Activated CD4-positive, alpha-beta T cell treated with anti-CD3 and anti-CD28 coated beads for 36 hours (primary cell): ENCODE measurements around the gene FYN. TPM values are rescaled to one million over a fixed set of nuclear protein-coding genes. Genes with fewer than 3 reads are reported as not detected.

Experiments used
- ATAC-seq: fragments of 200-7000 bp; cut with Tn5 transposase; one replicate; pipeline ENCODE4 v1.10.0; 2021; ENCODE audit warnings: mild to moderate bottlenecking, moderate library complexity
- CTCF ChIA-PET: fragments of 350-600 bp; sonication (Branson Sonifier 250); formaldehyde crosslinking; loops from one replicate; lab custom pipeline; 2021; ENCODE audit warnings: antibody characterized with exemption; lab: Charles Lee
- POLR2A ChIA-PET: fragments of 350-600 bp; sonication (Branson Sonifier 250); formaldehyde crosslinking; loops from one replicate; lab custom pipeline; 2021; ENCODE audit warnings: antibody characterized with exemption, inconsistent platforms; lab: Charles Lee
- DNase-seq: peaks from one replicate; pipeline ENCODE4 v3.0.0-alpha.2; 2020
- H3K27ac Mint-ChIP-seq: one replicate; pipeline ENCODE4 v1.8.0; 2021; ENCODE audit warnings: mixed read lengths
- H3K27me3 Mint-ChIP-seq: one replicate; pipeline ENCODE4 v1.8.0; 2021; ENCODE audit warnings: mixed read lengths
- H3K36me3 Mint-ChIP-seq: one replicate; pipeline ENCODE4 v1.8.0; 2021; ENCODE audit warnings: low read depth, mixed read lengths
- H3K4me1 Mint-ChIP-seq: one replicate; pipeline ENCODE4 v1.8.0; 2021; ENCODE audit warnings: mixed read lengths
- H3K4me3 Mint-ChIP-seq: one replicate; pipeline ENCODE4 v1.8.0; 2021; ENCODE audit warnings: mild to moderate bottlenecking, moderate library complexity, mixed read lengths
- H3K9me3 Mint-ChIP-seq: one replicate; pipeline ENCODE4 v1.8.0; 2021; ENCODE audit warnings: low read depth, mixed read lengths
- intact Hi-C, 2 experiments: fragments of 100-400 bp; cut with DNase I in 1 of 2; cut with micrococcal nuclease in 1 of 2; formaldehyde crosslinking; loops; one replicate each; pipeline versions ENCODE4 v1.14.2 to v1.15.1; 2022 to 2024; cut with DNase I, micrococcal nuclease
- total RNA-seq, 2 experiments: library from RNA; stranded (reverse); gene quantifications; one replicate each; pipeline ENCODE4 v1.2.3, GENCODE V29; 2021

FYN gene
- total RNA-seq, 2 experiments from 2014 or later = 345 to 504 TPM

DNA sequence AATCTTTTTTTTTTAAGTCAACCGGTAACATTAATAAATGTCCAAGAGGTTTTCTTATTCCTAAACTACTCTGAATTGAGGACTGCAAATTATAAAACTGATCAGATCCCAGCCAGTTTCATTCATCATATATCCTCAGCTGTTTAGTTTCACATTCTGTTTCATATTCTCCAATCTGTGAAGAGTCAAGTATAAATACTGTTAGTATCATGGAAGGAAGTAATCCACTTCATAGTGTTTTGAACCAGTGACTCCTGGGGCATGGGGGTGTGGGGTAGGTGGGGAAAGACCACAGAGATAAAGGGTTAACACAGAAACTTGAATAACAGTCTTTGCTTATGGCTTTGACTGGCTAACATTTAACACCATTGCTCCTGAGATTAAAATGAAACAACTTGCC, 69.9 kb downstream of the FYN start:
- ChIA-PET POLR2A (interaction anchor here (0.5 to 3.7 kb wide), 8 partner anchors 20 to 240 kb away, joined by 3 to 34 read pairs (median 4); partner anchors contain the start of gene FYN), CTCF (interaction anchor here (0.9 to 4.2 kb wide), 11 partner anchors 22 to 212 kb away, joined by 3 to 44 read pairs (median 4); no protein-coding TSS in a partner anchor)
- Mint-ChIP-seq H3K4me1 (peaks cover 100% of the 10 kb centered on the region), H3K36me3 (peaks cover 76% of the 10 kb centered on the region), H3K9me3 (no peaks in the 10 kb centered on the region), H3K4me3 (peak overlapping the region; percentile 52), H3K27ac (peak overlapping the region; percentile 98), H3K27me3 (no peaks in the 10 kb centered on the region)
- peak; percentile 73 for DNase-seq
- ATAC-seq = peak; percentile 33
- intact Hi-C loops = loop anchor here in 1 of 2 experiments (2.0 kb wide), 1 partner anchor 89 kb away; no protein-coding TSS in a partner anchor

DNA sequence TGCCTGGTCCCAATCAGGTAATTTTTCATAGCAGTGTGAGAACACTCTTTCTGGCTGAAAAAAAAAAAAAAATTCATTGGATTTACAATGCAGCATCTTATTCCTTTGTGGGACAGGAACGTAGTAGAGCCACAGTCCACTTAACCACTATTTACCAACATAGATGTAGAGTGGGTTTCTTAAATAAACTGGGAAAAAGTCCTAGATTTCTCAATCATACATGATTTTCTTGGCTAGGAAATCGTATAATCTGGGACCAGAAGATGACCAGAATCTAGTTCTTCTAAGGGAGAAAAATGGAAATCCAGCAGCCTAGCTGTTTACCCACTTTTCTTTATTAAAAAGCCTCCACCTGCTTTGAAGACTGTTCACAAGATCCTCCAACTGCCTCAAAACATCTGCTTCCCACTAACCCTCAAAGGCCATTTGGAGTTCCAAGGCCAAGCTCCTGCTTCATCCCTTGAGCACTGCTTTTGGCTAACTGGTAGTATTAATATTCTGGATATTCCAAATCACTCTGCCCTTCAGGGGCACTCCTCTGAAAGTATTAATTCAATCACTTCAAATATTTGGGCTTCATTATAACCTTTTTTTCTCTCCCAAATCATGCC, 70.4 kb downstream of the FYN start:
- H3K36me3 Mint-ChIP-seq = peaks cover 73% of the 10 kb centered on the region

DNA sequence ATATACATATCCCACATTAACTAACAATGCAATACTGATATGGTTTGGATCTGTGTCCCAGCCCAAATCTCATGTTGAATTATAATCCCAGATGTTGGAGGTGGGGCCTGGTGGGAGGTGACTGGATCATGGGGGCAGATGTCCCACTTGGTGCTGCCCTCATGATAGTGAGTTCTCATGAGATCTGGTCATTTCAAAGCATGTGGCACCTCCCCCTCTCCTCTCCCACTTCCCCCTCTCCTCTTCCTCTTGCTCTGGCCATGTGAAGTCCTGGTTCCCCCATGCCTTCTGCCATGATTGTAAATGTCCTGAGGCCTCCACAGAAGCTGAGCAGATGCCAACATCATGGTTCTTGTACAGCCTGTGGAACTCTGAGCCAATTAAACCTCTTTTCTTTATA, 71.2 kb downstream of the FYN start:
- Mint-ChIP-seq H3K27me3 (no peaks in the 10 kb centered on the region), H3K4me1 (peaks cover 92% of the 10 kb centered on the region), H3K27ac (peak overlapping the region; percentile 98), H3K36me3 (peaks cover 68% of the 10 kb centered on the region), H3K9me3 (no peaks in the 10 kb centered on the region), H3K4me3 (no peak overlapping the region)
- POLR2A ChIA-PET = no interaction called here
- CTCF ChIA-PET = interaction anchor here (0.6 to 1.3 kb wide), 3 partner anchors 48 to 240 kb away, joined by 3 read pairs; partner anchors contain the start of gene FYN
- DNase-seq = no peak
- intact Hi-C loops = loop anchor here in 1 of 2 experiments (2.0 kb wide), 1 partner anchor 87 kb away; no protein-coding TSS in a partner anchor
- no peak for ATAC-seq

More for the DNA sequence above, 70.4 kb downstream of the FYN start:
- Mint-ChIP-seq H3K4me3 (peak overlapping the region; percentile 52), H3K9me3 (no peaks in the 10 kb centered on the region), H3K4me1 (peaks cover 97% of the 10 kb centered on the region), H3K27me3 (no peaks in the 10 kb centered on the region), H3K27ac (peak overlapping the region; percentile 98)
- DNase-seq (no peak), ATAC-seq (no peak)
- intact Hi-C loops = loop anchor here in 1 of 2 experiments (2.0 kb wide), 1 partner anchor 88 kb away; no protein-coding TSS in a partner anchor
- POLR2A ChIA-PET = interaction anchor here (1.0 to 2.1 kb wide), 4 partner anchors 35 to 70 kb away, joined by 3 to 5 read pairs (median 4); partner anchors contain the start of gene FYN
- CTCF ChIA-PET = interaction anchor here (0.6 to 4.2 kb wide), 9 partner anchors 23 to 239 kb away, joined by 3 to 44 read pairs (median 3); no protein-coding TSS in a partner anchor

DNA sequence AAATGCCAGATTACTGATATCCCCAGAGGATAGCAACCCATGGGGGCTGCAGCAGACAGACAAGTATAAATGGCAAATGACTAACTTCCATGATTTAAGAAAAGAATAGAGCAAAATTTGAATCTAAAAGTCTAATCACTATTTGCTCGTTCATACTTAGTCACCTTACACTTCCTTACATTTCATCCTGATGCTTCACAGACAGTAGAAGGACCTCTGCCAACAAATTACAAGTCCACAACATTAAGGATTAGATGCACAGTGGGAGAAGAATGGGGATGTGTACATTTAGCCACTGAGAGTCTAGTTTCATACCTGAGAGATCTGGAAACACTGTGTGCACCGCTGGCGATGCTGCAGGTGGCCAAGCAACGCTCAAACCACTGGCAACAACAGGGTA, 72.4 kb downstream of the FYN start:
- H3K27me3 Mint-ChIP-seq = no peaks in the 10 kb centered on the region
- intact Hi-C loops = no loop called here
- peak overlapping the region; percentile 55 for H3K27ac Mint-ChIP-seq
- H3K4me3 Mint-ChIP-seq = no peak overlapping the region
- ATAC-seq (no peak), DNase-seq (no peak)
- H3K9me3 Mint-ChIP-seq = no peaks in the 10 kb centered on the region
- H3K4me1 Mint-ChIP-seq = peaks cover 92% of the 10 kb centered on the region
- peaks cover 68% of the 10 kb centered on the region for H3K36me3 Mint-ChIP-seq
- ChIA-PET CTCF (interaction anchor here (1.0 to 1.8 kb wide), 3 partner anchors 10 to 36 kb away, joined by 3 to 4 read pairs (median 3); no protein-coding TSS in a partner anchor), POLR2A (no interaction called here)

DNA sequence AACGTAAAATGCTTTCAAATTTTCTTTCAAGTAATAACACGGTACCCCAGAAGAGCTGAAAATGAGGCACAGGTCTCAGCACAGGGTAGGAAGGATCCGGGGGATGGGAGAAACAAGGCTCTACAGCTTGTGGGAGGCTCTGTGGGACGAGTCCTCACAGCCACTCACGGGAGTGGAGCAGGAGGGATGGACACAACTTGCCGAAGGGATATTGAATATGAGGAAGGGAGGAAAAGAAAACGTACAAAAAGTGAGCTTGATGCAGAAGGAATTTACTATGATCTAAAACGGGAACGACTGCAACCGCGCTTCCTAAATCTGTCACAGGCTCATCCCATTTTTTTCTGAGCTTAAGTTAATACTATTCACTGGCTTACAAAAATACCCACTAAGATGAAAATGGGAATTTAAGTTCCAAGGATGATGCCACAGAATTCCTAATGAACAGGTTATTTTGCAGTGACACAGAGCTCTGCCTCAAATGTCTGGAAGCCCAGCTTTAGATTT, 72.9 kb downstream of the FYN start:
- H3K4me1 Mint-ChIP-seq = peaks cover 92% of the 10 kb centered on the region
- no peaks in the 10 kb centered on the region for H3K9me3 Mint-ChIP-seq
- POLR2A ChIA-PET = interaction anchor here (0.7 kb wide), 1 partner anchor 29 kb away, joined by 3 read pairs; no protein-coding TSS in a partner anchor

DNA sequence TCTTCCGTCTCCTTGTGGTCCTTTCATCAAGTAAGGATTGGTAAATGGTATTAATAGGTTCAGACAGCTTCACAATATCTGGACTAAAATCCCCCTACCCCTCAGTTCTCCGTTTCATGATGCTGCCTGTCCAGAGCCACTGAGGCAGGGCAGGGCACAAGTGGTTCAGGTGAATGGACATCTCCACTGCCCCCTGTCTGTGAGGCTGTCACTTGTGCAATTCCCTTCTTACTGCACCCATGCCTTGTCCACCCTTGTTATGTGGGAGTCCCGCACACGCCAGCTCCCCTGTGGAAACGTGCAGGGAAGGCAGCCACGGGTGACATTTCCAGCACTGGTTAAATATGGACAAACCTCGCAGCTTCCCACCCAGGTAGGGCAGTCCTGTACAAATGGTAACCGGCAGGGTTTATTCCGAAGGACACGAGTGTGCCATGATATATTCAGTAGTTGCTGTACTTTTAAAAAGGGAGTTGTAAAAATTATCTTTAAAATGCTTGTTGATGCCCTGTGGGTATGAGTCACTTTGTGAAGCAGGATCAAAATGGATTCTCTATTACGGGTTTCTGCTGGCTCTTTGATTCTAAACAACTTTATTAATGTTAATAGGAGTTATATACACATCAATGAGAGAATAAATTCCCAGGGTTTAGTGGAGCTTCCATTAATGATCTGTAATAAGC, 73.5 kb downstream of the FYN start:
- no peaks in the 10 kb centered on the region for H3K27me3 Mint-ChIP-seq
- H3K27ac Mint-ChIP-seq = peak overlapping the region; percentile 69
- ChIA-PET CTCF (interaction anchor here (0.5 to 1.8 kb wide), 5 partner anchors 11 to 122 kb away, joined by 3 to 4 read pairs (median 3); no protein-coding TSS in a partner anchor), POLR2A (interaction anchor here (0.7 kb wide), 1 partner anchor 29 kb away, joined by 3 read pairs; no protein-coding TSS in a partner anchor)
- ATAC-seq = no peak
- peaks cover 70% of the 10 kb centered on the region for H3K36me3 Mint-ChIP-seq
- no peak for DNase-seq
- no peak overlapping the region for H3K4me3 Mint-ChIP-seq
- peaks cover 92% of the 10 kb centered on the region for H3K4me1 Mint-ChIP-seq
- no peaks in the 10 kb centered on the region for H3K9me3 Mint-ChIP-seq
- intact Hi-C loops = no loop called here

More for the DNA sequence above, 72.9 kb downstream of the FYN start:
- no peak for DNase-seq
- ATAC-seq = no peak
- CTCF ChIA-PET = interaction anchor here (0.5 to 1.8 kb wide), 5 partner anchors 11 to 121 kb away, joined by 3 to 4 read pairs (median 3); no protein-coding TSS in a partner anchor
- intact Hi-C loops = no loop called here
- Mint-ChIP-seq H3K27me3 (no peaks in the 10 kb centered on the region), H3K4me3 (no peak overlapping the region), H3K27ac (peak overlapping the region; percentile 55), H3K36me3 (peaks cover 70% of the 10 kb centered on the region)

DNA sequence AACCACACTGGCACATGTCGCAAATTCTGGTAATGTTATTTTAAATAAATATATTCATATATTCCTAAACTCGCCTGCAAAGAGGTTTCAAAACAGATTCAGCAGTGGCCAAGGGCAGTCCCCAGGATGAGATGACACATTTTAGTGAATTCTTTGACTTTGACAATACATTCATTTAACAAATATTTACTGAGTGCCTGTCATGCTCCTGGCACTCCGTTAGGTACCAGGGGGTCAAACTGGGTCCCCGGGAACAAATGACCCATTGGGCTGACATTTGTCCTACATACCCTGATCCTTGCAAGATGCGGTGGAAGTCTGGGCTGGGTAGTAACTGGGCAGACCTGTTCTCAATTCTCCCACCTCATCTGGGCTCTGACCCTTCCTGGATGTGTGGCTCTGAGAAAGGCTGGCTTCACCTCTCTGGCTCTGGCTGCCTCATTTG, 74.9 kb downstream of the FYN start:
- ChIA-PET POLR2A (no interaction called here), CTCF (no interaction called here)
- H3K27me3 Mint-ChIP-seq = no peaks in the 10 kb centered on the region
- intact Hi-C loops = no loop called here
- H3K4me1 Mint-ChIP-seq = peaks cover 92% of the 10 kb centered on the region
- H3K4me3 Mint-ChIP-seq = no peak overlapping the region
- H3K36me3 Mint-ChIP-seq = peaks cover 77% of the 10 kb centered on the region
- no peak for DNase-seq
- peak overlapping the region; percentile 48 for H3K27ac Mint-ChIP-seq
- no peaks in the 10 kb centered on the region for H3K9me3 Mint-ChIP-seq
- no peak for ATAC-seq

DNA sequence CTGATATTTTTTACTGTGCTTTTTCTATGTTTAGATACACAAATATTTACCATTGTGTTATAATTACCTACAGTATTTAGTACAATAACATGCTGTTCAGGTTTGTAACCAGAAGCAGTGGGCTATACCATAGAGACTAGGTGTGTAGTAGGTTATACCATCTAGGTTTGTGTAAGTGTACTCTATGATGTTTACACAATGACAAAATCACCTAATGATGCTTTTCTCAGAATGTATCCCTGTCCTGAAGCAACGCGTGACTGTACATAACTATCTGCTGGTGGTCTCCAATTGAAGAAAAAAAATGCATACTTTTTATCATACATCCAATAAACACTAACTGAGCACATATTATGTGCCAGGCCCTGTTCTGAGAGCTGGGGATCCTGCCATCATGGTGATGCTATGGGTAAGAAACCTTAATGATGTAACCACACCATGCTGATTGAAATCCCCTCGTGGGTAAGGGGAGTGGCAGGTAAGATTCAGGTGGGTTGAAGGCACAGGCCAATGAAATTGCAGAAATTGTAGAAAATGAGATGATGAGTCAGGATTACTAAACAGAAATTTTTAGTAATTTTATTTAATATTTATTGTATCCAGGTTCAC, 76.8 kb downstream of the FYN start:
- peak overlapping the region; percentile 90 for H3K27ac Mint-ChIP-seq
- intact Hi-C loops = no loop called here
- POLR2A ChIA-PET = interaction anchor here (0.6 to 0.9 kb wide), 3 partner anchors 9 to 186 kb away, joined by 3 to 4 read pairs (median 3); no protein-coding TSS in a partner anchor
- DNase-seq (no peak), ATAC-seq (no peak)
- H3K4me3 Mint-ChIP-seq = no peak overlapping the region
- H3K36me3 Mint-ChIP-seq = peaks cover 70% of the 10 kb centered on the region
- no peaks in the 10 kb centered on the region for H3K9me3 Mint-ChIP-seq
- peaks cover 90% of the 10 kb centered on the region for H3K4me1 Mint-ChIP-seq
- CTCF ChIA-PET = interaction anchor here (1.0 kb wide), 2 partner anchors 26 to 34 kb away, joined by 3 read pairs; no protein-coding TSS in a partner anchor
- no peaks in the 10 kb centered on the region for H3K27me3 Mint-ChIP-seq

DNA sequence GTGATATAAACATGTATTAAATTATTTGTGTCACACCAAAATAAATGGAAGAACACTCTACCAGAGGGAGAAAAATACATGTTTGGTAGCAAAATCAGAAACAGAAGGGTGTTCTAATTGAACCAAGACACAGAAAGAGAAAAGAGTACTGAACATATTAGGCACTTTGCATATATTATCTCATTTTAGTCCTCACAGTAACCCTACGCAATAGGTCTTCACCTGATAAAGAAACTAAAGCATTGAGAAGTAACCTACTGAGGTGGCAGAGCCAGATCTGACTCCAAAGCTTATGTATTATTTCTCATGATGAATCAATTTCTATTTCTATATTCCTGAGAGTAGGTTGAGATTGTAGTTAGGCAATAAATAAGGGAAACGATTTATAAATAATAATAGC, 77.7 kb downstream of the FYN start:
- H3K36me3 Mint-ChIP-seq = peaks cover 70% of the 10 kb centered on the region

DNA sequence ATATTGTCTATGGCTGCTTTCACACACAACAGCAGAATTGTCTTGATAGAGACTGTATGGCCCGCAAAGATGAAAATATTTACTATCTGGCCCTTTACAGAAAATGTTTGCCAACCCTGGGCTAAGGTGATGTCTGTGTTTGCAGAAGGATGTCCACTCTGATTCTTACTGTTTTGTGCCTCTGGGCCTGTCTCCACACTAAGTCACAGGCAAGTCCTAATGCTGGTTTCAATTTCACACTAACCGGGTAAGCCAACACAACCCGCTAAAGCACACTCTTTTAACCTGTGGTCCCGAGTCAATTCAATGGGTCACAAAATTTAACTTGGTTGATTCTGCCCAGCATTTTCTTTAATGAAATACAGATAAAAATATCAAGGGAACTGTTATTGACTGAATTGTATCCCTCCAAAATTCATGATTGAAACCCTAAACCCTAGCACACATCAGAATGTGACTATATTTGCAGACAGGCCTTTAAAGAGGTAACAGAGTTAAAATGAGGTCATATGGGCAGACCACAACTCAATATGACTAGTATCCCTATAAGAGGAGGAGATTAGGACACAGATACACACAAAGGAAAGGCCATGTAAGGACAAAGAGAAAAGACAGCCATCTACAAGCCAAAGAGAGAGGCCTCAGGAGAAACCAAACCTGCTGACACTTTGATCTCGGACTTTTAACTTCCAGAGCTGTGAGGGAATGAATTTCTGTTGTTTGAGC, 78.4 kb downstream of the FYN start:
- Mint-ChIP-seq H3K27me3 (no peaks in the 10 kb centered on the region), H3K4me1 (peaks cover 86% of the 10 kb centered on the region), H3K9me3 (no peaks in the 10 kb centered on the region), H3K4me3 (peak overlapping the region; percentile 47), H3K36me3 (peaks cover 70% of the 10 kb centered on the region), H3K27ac (peak overlapping the region; percentile 90)
- ChIA-PET CTCF (interaction anchor here (0.8 to 1.5 kb wide), 5 partner anchors 25 to 199 kb away, joined by 3 to 6 read pairs (median 3); no protein-coding TSS in a partner anchor), POLR2A (no interaction called here)
- DNase-seq = no peak
- intact Hi-C loops = no loop called here
- ATAC-seq = peak; percentile 70

More for the DNA sequence above, 77.7 kb downstream of the FYN start:
- Mint-ChIP-seq H3K27me3 (no peaks in the 10 kb centered on the region), H3K9me3 (no peaks in the 10 kb centered on the region), H3K4me3 (peak overlapping the region; percentile 47), H3K27ac (peak overlapping the region; percentile 90), H3K4me1 (peaks cover 88% of the 10 kb centered on the region)
- peak; percentile 30 for ATAC-seq
- ChIA-PET POLR2A (interaction anchor here (0.6 to 0.9 kb wide), 2 partner anchors 42 to 187 kb away, joined by 3 to 4 read pairs; no protein-coding TSS in a partner anchor), CTCF (interaction anchor here (1.0 to 1.1 kb wide), 3 partner anchors 25 to 198 kb away, joined by 3 to 6 read pairs (median 3); no protein-coding TSS in a partner anchor)
- no peak for DNase-seq
- intact Hi-C loops = no loop called here
